Body of pancreas (tissue), 4 donors: Measurements from ENCODE around the gene EGFL7. TPM values are rescaled to one million over a fixed set of nuclear protein-coding genes. Genes with fewer than 3 reads are reported as not detected.

Experiments used
- ATAC-seq: fragments of 150-250 bp; one replicate; pipeline ENCODE4 v1.9.1; 2016
- DNase-seq, 4 donors: peaks; one replicate each; pipeline ENCODE4 v3.0.0-alpha.2; 2019
- H3K27ac ChIP-seq, 4 donors: fragments of 200-600 bp; sonication (generic); 1 replicate in 3 of 4; 2 replicates in 1 of 4; pipeline versions ENCODE4 v1.5.1 to v1.6.1; 2016 to 2019; ENCODE audit warnings: mild to moderate bottlenecking in 1 of 4, mixed read lengths in 1 of 4, moderate library complexity in 1 of 4
- H3K27me3 ChIP-seq, 2 donors: fragments of 200-600 bp; sonication (generic); one replicate each; pipeline ENCODE4 v1.6.0; 2016; ENCODE audit warnings: mild to moderate bottlenecking in 1 of 2
- H3K36me3 ChIP-seq, 2 donors: fragments of 200-600 bp; sonication (generic); replicated peaks in 1 of 2; 2 replicates each; pipeline ENCODE4 v1.5.1; 2016; ENCODE audit warnings: low read depth in 2 of 2; ENCODE audit not compliant: insufficient read depth in 1 of 2
- H3K4me1 ChIP-seq: fragments of 200-600 bp; sonication (generic); one replicate; pipeline ENCODE4 v1.6.0; 2016
- H3K4me3 ChIP-seq, 2 donors: fragments of 200-600 bp; sonication (generic); 1 replicate in 1 of 2; 2 replicates in 1 of 2; pipeline ENCODE4 v1.5.1; 2016 to 2019
- H3K9me3 ChIP-seq, 3 donors: fragments of 200-600 bp; sonication (generic); 1 replicate in 2 of 3; 2 replicates in 1 of 3; pipeline ENCODE4 v1.5.1; 2016
- CTCF ChIP-seq, 7 experiments: fragments of 450-650 bp in 4 of 7; fragments of 200-600 bp in 3 of 7; sonication (generic) in 3 of 7; IDR thresholded peaks; one replicate each; pipeline ENCODE4 v1.5.1; 2016 to 2019; ENCODE audit warnings: antibody characterized with exemption in 7 of 7
- POLR2A ChIP-seq, 3 donors: fragments of 450-650 bp; IDR thresholded peaks; one replicate each; pipeline ENCODE4 v1.6.1; 2016; ENCODE audit warnings: antibody characterized with exemption in 3 of 3, mild to moderate bottlenecking in 2 of 3
- WGBS, 2 donors: methylation state at CpG; one replicate each; pipeline ENCODE4 v1.1.5; 2017; 5-methylcytosine and 5-hydroxymethylcytosine counted together
- intact Hi-C: fragments of 100-400 bp; cut with DNase I; formaldehyde crosslinking; loops from one replicate; pipeline ENCODE4 v1.15.1; 2023
- total RNA-seq, 2 donors: library from RNA; depleted of rRNA; stranded (reverse); fragments of >200 nt; gene quantifications; one replicate each; pipeline ENCODE4 v1.1.0, GENCODE V29; 2016

Gene EGFL7
- total RNA-seq, 2 donors from 2014 or later, result 14.8 to 47.0 TPM

DNA sequence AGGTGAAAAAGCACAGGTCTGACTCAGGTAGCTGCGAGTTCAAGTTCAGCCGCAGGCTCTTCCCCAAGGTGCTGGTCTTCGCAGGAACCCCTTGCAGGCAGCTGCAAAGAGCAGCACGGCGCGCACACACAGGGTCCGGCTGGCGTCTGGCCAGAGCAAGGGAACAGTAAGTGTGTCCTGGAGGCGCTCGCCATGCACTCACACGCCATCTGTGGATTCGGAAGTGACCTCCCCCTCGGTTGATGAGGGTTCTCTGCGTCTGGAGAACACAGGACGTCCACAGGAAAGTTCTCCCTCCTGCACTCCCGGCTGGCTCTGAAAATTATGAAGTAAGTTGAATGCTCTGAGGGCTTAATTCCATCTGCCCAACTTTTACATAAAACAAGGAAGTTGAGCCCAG is 14.0 kb upstream of the EGFL7 start:
- no peaks in the 10 kb centered on the region for H3K36me3 ChIP-seq
- no peak for ATAC-seq
- WGBS, 2 donors, result 63% methylated on average over 16 of the region's 16 CpGs
- H3K4me1 ChIP-seq, result peaks cover 14% of the 10 kb centered on the region
- no peaks in the 10 kb centered on the region for H3K27me3 ChIP-seq
- DNase-seq, result peak in 2 of 4 donors; percentile 41 to 52
- H3K27ac ChIP-seq, result peak overlapping the region in 2 of 4 donors; percentile 17 to 35
- intact Hi-C loops, result no loop called here
- H3K9me3 ChIP-seq, result no peaks in the 10 kb centered on the region
- no peak overlapping the region for H3K4me3 ChIP-seq
- TF ChIP-seq CTCF (IDR thresholded peaks at IDR 0.05) (no peak), POLR2A (IDR thresholded peaks at IDR 0.05) (peak in 1 of 3 donors; percentile 17)

DNA sequence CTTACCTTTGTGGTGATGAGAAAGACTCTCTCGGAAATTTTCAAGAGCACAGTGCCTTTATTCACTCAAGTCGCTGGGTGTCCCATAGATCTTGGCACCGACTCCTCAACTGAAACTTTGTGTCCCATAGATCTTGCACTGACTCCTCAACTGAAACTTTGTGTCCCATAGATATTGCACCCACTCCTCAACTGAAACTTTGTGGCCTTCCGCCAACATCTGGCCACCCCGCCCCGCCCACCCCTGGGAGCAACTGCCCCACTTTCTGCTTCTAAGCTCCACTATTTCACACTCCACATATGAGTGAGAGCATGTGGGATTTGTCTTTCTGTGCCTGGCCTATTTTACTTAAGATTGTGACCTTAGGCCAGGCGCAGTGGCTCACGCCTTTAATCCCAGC is 12.7 kb upstream of the EGFL7 start:
- no peaks in the 10 kb centered on the region for H3K36me3 ChIP-seq
- no peaks in the 10 kb centered on the region for H3K27me3 ChIP-seq
- DNase-seq, result no peak
- H3K4me1 ChIP-seq, result peaks cover 2% of the 10 kb centered on the region
- intact Hi-C loops, result no loop called here
- H3K27ac ChIP-seq, result no peak overlapping the region
- ATAC-seq, result no peak
- no peak overlapping the region for H3K4me3 ChIP-seq
- TF ChIP-seq CTCF (IDR thresholded peaks at IDR 0.05) (no peak), POLR2A (IDR thresholded peaks at IDR 0.05) (no peak)
- 86 to 89% methylated on average over 6 to 8 of the region's 8 CpGs for WGBS, 2 donors
- H3K9me3 ChIP-seq, result no peaks in the 10 kb centered on the region

DNA sequence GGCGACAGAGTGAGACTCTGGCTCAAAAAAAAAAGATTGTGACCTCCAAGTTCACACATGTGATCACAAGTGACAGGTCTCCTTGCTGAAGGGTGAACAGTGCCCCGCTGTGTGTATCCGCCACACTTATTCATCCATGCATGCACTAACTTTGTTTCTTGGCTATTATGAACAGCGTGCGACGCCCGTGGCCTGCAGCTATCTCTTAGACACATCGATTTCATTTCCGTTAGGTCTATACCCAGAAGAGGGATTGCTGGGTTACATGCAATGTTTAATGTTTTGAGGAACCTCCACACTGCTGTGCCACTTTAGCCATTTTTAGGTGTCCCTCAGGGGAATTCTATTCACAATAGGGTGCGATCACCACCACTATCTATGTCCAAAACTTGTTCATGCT is 12.1 kb upstream of the EGFL7 start:
- Histone ChIP-seq H3K27ac (no peak overlapping the region), H3K9me3 (no peaks in the 10 kb centered on the region), H3K27me3 (no peaks in the 10 kb centered on the region), H3K4me3 (no peak overlapping the region), H3K36me3 (no peaks in the 10 kb centered on the region), H3K4me1 (no peaks in the 10 kb centered on the region)
- WGBS, 2 donors, result 75 to 88% methylated on average over 10 of the region's 10 CpGs
- ATAC-seq (no peak), DNase-seq (no peak)
- intact Hi-C loops, result no loop called here
- no peak for TF ChIP-seq POLR2A (IDR thresholded peaks at IDR 0.05)
- TF ChIP-seq CTCF (IDR thresholded peaks at IDR 0.05), result no peak

- no peak overlapping the region for H3K4me3 ChIP-seq
- 94% methylated on average over 11 of the region's 11 CpGs for WGBS, 2 donors
- ATAC-seq, result no peak
Observed at GRCh38 chr9:136651860-136652259, 10.9 kb upstream of the EGFL7 start.

More at GRCh38 chr9:136651860-136652259, 10.9 kb upstream of the EGFL7 start:
- Histone ChIP-seq H3K36me3 (no peaks in the 10 kb centered on the region), H3K9me3 (no peaks in the 10 kb centered on the region), H3K27ac (no peak overlapping the region), H3K27me3 (no peaks in the 10 kb centered on the region), H3K4me1 (no peaks in the 10 kb centered on the region)
- TF ChIP-seq POLR2A (IDR thresholded peaks at IDR 0.05), result no peak
- no peak for TF ChIP-seq CTCF (IDR thresholded peaks at IDR 0.05)
- DNase-seq, result no peak
- intact Hi-C loops, result no loop called here
